Measurements from ENCODE around the gene PRDX5. TPM values are rescaled to one million over a fixed set of nuclear protein-coding genes. Genes with fewer than 3 reads are reported as not detected.

The PRDX5 gene
- total and polyA plus RNA-seq, 9 of the 15 experiments (the other 6 are each of a cell fraction or from before 2014, with no cell fraction given), result 40.8 to 327 (median 204) TPM

GRCh38 chr11:64268893-64269539 is 48.9 kb upstream of the PRDX5 start (continued):
- peak in 1 of 2 experiments; percentile 13; a peak in 1 of 4 replicates for TF ChIP-seq BCLAF1 (IDR thresholded peaks at IDR 0.05; ENCODE audit: borderline replicate concordance in 1 of 2, control insufficient read depth in 1 of 2, low read depth in 2 of 2, low read length in 1 of 2)
- no peak for TF ChIP-seq SNRNP70 (optimal IDR thresholded peaks at IDR 0.05; ENCODE audit: low read depth, low read length)
- TF ChIP-seq NFYB (IDR thresholded peaks at IDR 0.05; ENCODE audit: extremely low read depth, insufficient read length), result no peak
- no peak; the same call in 1 of the 2 replicates for TF ChIP-seq PML (IDR thresholded peaks at IDR 0.05; ENCODE audit: low read length)
- no peak for TF ChIP-seq BDP1 (IDR thresholded peaks at IDR 0.05; ENCODE audit: insufficient read depth, insufficient read length)
- TF ChIP-seq XRCC5 (IDR thresholded peaks at IDR 0.05; ENCODE audit: low read depth, low read length), result no peak
- peak; percentile 55; the same call in 1 of the 2 replicates for TF ChIP-seq ZBTB40 (IDR thresholded peaks at IDR 0.05)
- TF ChIP-seq ZBTB40 (CRISPR knock-in tag; IDR thresholded peaks at IDR 0.05), result no peak
- no peak for TF ChIP-seq TCF7L2 (IDR thresholded peaks at IDR 0.05; ENCODE audit: low read depth, low read length)
- TF ChIP-seq E2F1 (CRISPR knock-in tag; IDR thresholded peaks at IDR 0.05), result no peak
- no peak for TF ChIP-seq MBD1 (CRISPR knock-in tag; IDR thresholded peaks at IDR 0.05)
- TF ChIP-seq XRCC4 (IDR thresholded peaks at IDR 0.05; ENCODE audit: extremely low read depth, insufficient read depth, insufficient read length), result no peak
